ENCODE data around the gene SEMA5B. TPM values are rescaled to one million over a fixed set of nuclear protein-coding genes. Genes with fewer than 3 reads are reported as not detected.

SEMA5B gene
- total RNA-seq, 3 donors from 2014 or later (not counting 1 experiment from before 2014, with no cell fraction given) = 0.23 TPM; not detected in 2

GRCh38 chr3:123054109-123054778 is 26.7 kb upstream of the SEMA5B start:
- peaks cover 0 to 11% of the 10 kb centered on the region in 2 donors for H3K27me3 Mint-ChIP-seq (ENCODE audit: low read depth in 2 of 2)
- Histone ChIP-seq H3K4me3 (ENCODE audit: low read length) (no peak overlapping the region), H3K9me3 (ENCODE audit: control insufficient read depth, insufficient read depth, low read length) (no peaks in the 10 kb centered on the region), H3K36me3 (ENCODE audit: control insufficient read depth, insufficient read depth, low read length) (no peaks in the 10 kb centered on the region), H3K27ac (ENCODE audit: low read length) (no peak overlapping the region), H3K27me3 (ENCODE audit: control insufficient read depth, insufficient read depth, low read length) (no peaks in the 10 kb centered on the region), H3K4me1 (ENCODE audit: control insufficient read depth, insufficient read depth, low read length) (no peaks in the 10 kb centered on the region)
- 89% methylated on average over 5 of the region's 5 CpGs for WGBS (ENCODE audit: insufficient coverage)
- DNase-seq (no peak), ATAC-seq (no peak)
- H3K27ac Mint-ChIP-seq = no peak overlapping the region
- intact Hi-C loops (cut with micrococcal nuclease) = no loop called here
- no peak for TF ChIP-seq CTCF (IDR thresholded peaks at IDR 0.05)
- H3K4me3 Mint-ChIP-seq = no peak overlapping the region
- no peaks in the 10 kb centered on the region for H3K9me3 Mint-ChIP-seq
- no peaks in the 10 kb centered on the region for H3K4me1 Mint-ChIP-seq
- H3K36me3 Mint-ChIP-seq = no peaks in the 10 kb centered on the region

- Histone ChIP-seq H3K36me3 (ENCODE audit: control insufficient read depth, insufficient read depth, low read length) (no peaks in the 10 kb centered on the region), H3K4me1 (ENCODE audit: control insufficient read depth, insufficient read depth, low read length) (no peaks in the 10 kb centered on the region), H3K9me3 (ENCODE audit: control insufficient read depth, insufficient read depth, low read length) (no peaks in the 10 kb centered on the region), H3K27ac (ENCODE audit: low read length) (no peak overlapping the region), H3K4me3 (ENCODE audit: low read length) (no peak overlapping the region), H3K27me3 (ENCODE audit: control insufficient read depth, insufficient read depth, low read length) (no peaks in the 10 kb centered on the region)
- Mint-ChIP-seq H3K36me3 (no peaks in the 10 kb centered on the region), H3K4me1 (no peaks in the 10 kb centered on the region), H3K9me3 (no peaks in the 10 kb centered on the region), H3K4me3 (no peak overlapping the region), H3K27me3 (ENCODE audit: low read depth in 2 of 2) (peaks cover 6 to 11% of the 10 kb centered on the region in 2 donors), H3K27ac (no peak overlapping the region)
- intact Hi-C loops (cut with micrococcal nuclease) = no loop called here
- DNase-seq = no peak
- TF ChIP-seq CTCF (IDR thresholded peaks at IDR 0.05) = no peak
- 93% methylated on average over 2 of the region's 2 CpGs for WGBS (ENCODE audit: insufficient coverage)
- no peak for ATAC-seq
Measured at GRCh38 chr3:123053107-123053506, 25.5 kb upstream of the SEMA5B start.

- Mint-ChIP-seq H3K9me3 (no peaks in the 10 kb centered on the region), H3K36me3 (no peaks in the 10 kb centered on the region), H3K4me1 (no peaks in the 10 kb centered on the region), H3K4me3 (no peak overlapping the region), H3K27ac (no peak overlapping the region), H3K27me3 (ENCODE audit: low read depth in 2 of 2) (peaks cover 11 to 22% of the 10 kb centered on the region in 2 donors)
- Histone ChIP-seq H3K4me3 (ENCODE audit: low read length) (no peak overlapping the region), H3K36me3 (ENCODE audit: control insufficient read depth, insufficient read depth, low read length) (no peaks in the 10 kb centered on the region), H3K9me3 (ENCODE audit: control insufficient read depth, insufficient read depth, low read length) (no peaks in the 10 kb centered on the region), H3K4me1 (ENCODE audit: control insufficient read depth, insufficient read depth, low read length) (no peaks in the 10 kb centered on the region), H3K27me3 (ENCODE audit: control insufficient read depth, insufficient read depth, low read length) (no peaks in the 10 kb centered on the region), H3K27ac (ENCODE audit: low read length) (no peak overlapping the region)
- ATAC-seq = no peak
- intact Hi-C loops (cut with micrococcal nuclease) = no loop called here
- WGBS (ENCODE audit: insufficient coverage) = 96% methylated on average over 2 of the region's 2 CpGs
- DNase-seq = no peak
- no peak for TF ChIP-seq CTCF (IDR thresholded peaks at IDR 0.05)
Measured at GRCh38 chr3:123050666-123051065, 23.1 kb upstream of the SEMA5B start.

Measured in natural killer cell (primary cell).